DOHH2 (cell line): ENCODE results near the gene VWC2.

Experiments
- H3F3A ChIP-seq: fragments of 200-600 bp; sonication (generic), shearing (Covaris generic); 2 replicates; pipeline ENCODE4 v1.6.0; 2016; ENCODE audit warnings: antibody characterized with exemption, mild to moderate bottlenecking; ENCODE audit not compliant: control insufficient read depth, insufficient read depth
- H3K27ac ChIP-seq: fragments of 200-600 bp; sonication (generic); 2 replicates; pipeline ENCODE4 v1.5.1; 2014; ENCODE audit warnings: low read depth, mild to moderate bottlenecking, low read length, moderate library complexity
- H3K27me3 ChIP-seq: fragments of 200-600 bp; sonication (generic); 2 replicates; pipeline ENCODE4 v1.6.1; 2014; ENCODE audit warnings: mild to moderate bottlenecking, low read length, mixed read lengths; ENCODE audit not compliant: control insufficient read depth
- H3K36me3 ChIP-seq: fragments of 200-600 bp; sonication (generic); 2 replicates; pipeline ENCODE4 v1.6.1; 2014; ENCODE audit warnings: mild to moderate bottlenecking, low read length, moderate library complexity, mixed read lengths; ENCODE audit not compliant: control insufficient read depth
- H3K4me1 ChIP-seq: fragments of 200-600 bp; sonication (generic); 2 replicates; pipeline ENCODE4 v1.6.1; 2014; ENCODE audit warnings: mild to moderate bottlenecking, low read length, mixed read lengths; ENCODE audit not compliant: control insufficient read depth
- H3K4me2 ChIP-seq: fragments of 200-600 bp; sonication (generic); 2 replicates; pipeline ENCODE4 v1.6.0; 2014; ENCODE audit warnings: mild to moderate bottlenecking, low read length, moderate library complexity
- H3K4me3 ChIP-seq: fragments of 200-600 bp; sonication (generic); 2 replicates; pipeline ENCODE4 v1.5.1; 2014; ENCODE audit warnings: mild to moderate bottlenecking, low read length, mixed read lengths
- H3K79me2 ChIP-seq: fragments of 200-600 bp; sonication (generic); 2 replicates; pipeline ENCODE4 v1.6.1; 2014; ENCODE audit warnings: mild to moderate bottlenecking, low read length, mixed read lengths; ENCODE audit not compliant: control insufficient read depth
- H3K9me2 ChIP-seq: fragments of 200-600 bp; sonication (generic); replicated peaks from 2 replicates; pipeline ENCODE4 v1.6.1; 2014; ENCODE audit warnings: mild to moderate bottlenecking, low read length, mixed read lengths; ENCODE audit not compliant: control insufficient read depth
- H3K9me3 ChIP-seq: fragments of 200-600 bp; sonication (generic); 2 replicates; pipeline ENCODE4 v1.6.1; 2014; ENCODE audit warnings: antibody characterized with exemption, low read length, mixed read lengths; ENCODE audit not compliant: control insufficient read depth, insufficient read depth
- H4K20me1 ChIP-seq: fragments of 200-600 bp; sonication (generic); 2 replicates; pipeline ENCODE4 v1.6.0; 2014; ENCODE audit warnings: low read depth, mild to moderate bottlenecking, antibody characterized with exemption, low read length, moderate library complexity; ENCODE audit not compliant: control insufficient read depth, insufficient read depth
- CTCF ChIP-seq: fragments of 200-600 bp; sonication (generic); IDR thresholded peaks from one replicate; pipeline ENCODE4 v1.5.1; 2014; ENCODE audit warnings: antibody characterized with exemption, mild to moderate bottlenecking, low read depth, low read length; ENCODE audit not compliant: poor library complexity, severe bottlenecking
- EZH2phosphoT487 ChIP-seq: fragments of 200-600 bp; sonication (generic); IDR thresholded peaks from 2 replicates; pipeline ENCODE4 v1.6.1; 2017; ENCODE audit warnings: borderline replicate concordance, mild to moderate bottlenecking, antibody characterized with exemption, low read length, moderate library complexity, mixed read lengths

VWC2 gene

GRCh38 chr7:49803812-49804211 lies 30.4 kb downstream of the VWC2 start:
- TF ChIP-seq EZH2phosphoT487 = no peak
- no peak for TF ChIP-seq CTCF
- H3K27me3 ChIP-seq = peaks cover 3% of the 10 kb centered on the region; the same call in 1 of the 2 replicates
- no peaks in the 10 kb centered on the region for H3F3A ChIP-seq
- H3K36me3 ChIP-seq = no peaks in the 10 kb centered on the region
- H3K4me2 ChIP-seq = no peak overlapping the region
- H3K9me3 ChIP-seq = no peaks in the 10 kb centered on the region
- no peaks in the 10 kb centered on the region for H3K79me2 ChIP-seq
- no peak overlapping the region for H3K4me3 ChIP-seq
- H3K9me2 ChIP-seq = no peaks in the 10 kb centered on the region
- H3K27ac ChIP-seq = no peak overlapping the region
- no peaks in the 10 kb centered on the region for H4K20me1 ChIP-seq
- no peaks in the 10 kb centered on the region for H3K4me1 ChIP-seq

- no peaks in the 10 kb centered on the region for H3K36me3 ChIP-seq
- H3K79me2 ChIP-seq = no peaks in the 10 kb centered on the region
- TF ChIP-seq EZH2phosphoT487 = no peak
- TF ChIP-seq CTCF = no peak
- no peak overlapping the region for H3K4me2 ChIP-seq
- no peak overlapping the region for H3K4me3 ChIP-seq
- H3K27ac ChIP-seq = no peak overlapping the region
- H3K4me1 ChIP-seq = no peaks in the 10 kb centered on the region
- H3K9me2 ChIP-seq = no peaks in the 10 kb centered on the region
- H3F3A ChIP-seq = no peaks in the 10 kb centered on the region
- H3K27me3 ChIP-seq = peaks cover 3% of the 10 kb centered on the region; the same call in 1 of the 2 replicates
- H3K9me3 ChIP-seq = no peaks in the 10 kb centered on the region
- no peaks in the 10 kb centered on the region for H4K20me1 ChIP-seq
Observed at GRCh38 chr7:49805371-49806007, 32.1 kb downstream of the VWC2 start.

- Histone ChIP-seq H3K4me2 (no peak overlapping the region), H3K79me2 (no peaks in the 10 kb centered on the region), H3K9me3 (no peaks in the 10 kb centered on the region), H3K9me2 (no peaks in the 10 kb centered on the region), H3F3A (no peaks in the 10 kb centered on the region), H3K4me1 (peaks cover 10% of the 10 kb centered on the region), H3K27me3 (no peaks in the 10 kb centered on the region), H4K20me1 (no peaks in the 10 kb centered on the region), H3K4me3 (no peak overlapping the region), H3K36me3 (no peaks in the 10 kb centered on the region), H3K27ac (no peak overlapping the region)
- TF ChIP-seq CTCF = no peak
- TF ChIP-seq EZH2phosphoT487 = no peak
Observed at GRCh38 chr7:49812534-49812933, 39.1 kb downstream of the VWC2 start.
